Lung microvascular endothelial cell (primary cell): ENCODE data around the gene IGFALS. TPM values are rescaled to one million over a fixed set of nuclear protein-coding genes. Genes with fewer than 3 reads are reported as not detected.
A peak's percentile ranks its signal among the peaks of the same experiment; 100 is the strongest.

Experiments
- DNase-seq, 2 donors: peaks; one replicate each; pipeline versions ENCODE4 v3.0.0 to v3.0.0-alpha.2; 2010; ENCODE audit warnings: low read depth in 2 of 2
- total RNA-seq: library from RNA; depleted of rRNA; stranded (reverse); fragments of >200 nt; gene quantifications from 2 replicates; pipeline ENCODE4 v1.2.1, GENCODE V29; 2014

Gene IGFALS
- total RNA-seq, 1 donor from 2014 or later: not detected

DNA sequence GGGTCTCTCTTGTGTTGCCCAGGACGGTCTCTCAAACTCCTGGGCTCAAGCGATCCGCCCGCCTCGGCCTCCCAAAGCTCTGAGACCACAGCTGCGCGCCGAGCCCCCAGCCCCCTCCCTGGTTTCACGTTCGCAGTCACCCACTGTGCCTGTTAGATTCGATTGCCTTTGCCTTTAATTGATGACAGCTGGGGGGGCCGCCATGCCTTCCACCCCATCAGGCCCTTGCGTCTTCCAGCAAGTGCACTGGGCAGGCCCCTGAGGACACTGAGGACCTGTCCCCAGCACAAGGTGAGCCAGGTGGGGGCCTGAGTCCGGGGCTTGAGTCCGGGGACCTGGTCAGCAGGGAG is 3.3 kb downstream of the IGFALS start:
- DNase-seq: no peak

GRCh38 chr16:1789643-1790045 is 3.9 kb downstream of the IGFALS start:
- no peak for DNase-seq

- DNase-seq: no peak
These were observed 4.8 kb downstream of the IGFALS start for GRCh38 chr16:1788708-1789100.

DNA sequence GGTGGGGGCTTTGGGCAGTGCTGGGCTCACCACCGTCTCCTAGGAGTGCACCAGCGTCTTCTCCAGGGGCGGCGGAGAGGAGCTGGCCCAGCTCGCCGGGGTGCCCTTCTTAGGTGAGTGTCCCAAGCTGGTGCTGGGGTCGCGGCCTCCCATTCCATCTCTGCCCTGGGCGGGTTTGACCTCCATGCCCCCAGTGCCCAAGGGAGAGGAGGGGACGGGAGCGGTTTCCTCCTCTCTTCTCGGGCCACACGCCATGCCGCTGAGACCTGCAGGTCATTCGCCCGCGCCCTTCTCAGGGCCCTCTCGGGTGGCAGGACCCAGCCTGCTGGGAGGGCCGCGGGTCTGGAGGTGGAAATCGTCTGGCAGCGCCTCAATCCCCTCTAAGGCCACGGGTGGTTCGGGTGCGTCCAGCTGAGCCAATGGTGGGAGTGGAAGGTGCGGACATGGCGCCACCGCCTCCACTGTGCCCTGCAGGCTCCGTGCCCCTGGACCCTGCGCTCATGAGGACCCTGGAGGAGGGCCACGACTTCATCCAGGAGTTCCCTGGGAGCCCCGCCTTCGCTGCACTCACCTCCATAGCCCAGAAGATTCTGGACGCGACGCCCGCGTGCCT is 5.3 kb downstream of the IGFALS start:
- DNase-seq: no peak

- no peak for DNase-seq
These were observed 6.0 kb downstream of the IGFALS start for GRCh38 chr16:1787322-1788094.

GRCh38 chr16:1787056-1787321 is 6.5 kb downstream of the IGFALS start:
- no peak for DNase-seq

DNA sequence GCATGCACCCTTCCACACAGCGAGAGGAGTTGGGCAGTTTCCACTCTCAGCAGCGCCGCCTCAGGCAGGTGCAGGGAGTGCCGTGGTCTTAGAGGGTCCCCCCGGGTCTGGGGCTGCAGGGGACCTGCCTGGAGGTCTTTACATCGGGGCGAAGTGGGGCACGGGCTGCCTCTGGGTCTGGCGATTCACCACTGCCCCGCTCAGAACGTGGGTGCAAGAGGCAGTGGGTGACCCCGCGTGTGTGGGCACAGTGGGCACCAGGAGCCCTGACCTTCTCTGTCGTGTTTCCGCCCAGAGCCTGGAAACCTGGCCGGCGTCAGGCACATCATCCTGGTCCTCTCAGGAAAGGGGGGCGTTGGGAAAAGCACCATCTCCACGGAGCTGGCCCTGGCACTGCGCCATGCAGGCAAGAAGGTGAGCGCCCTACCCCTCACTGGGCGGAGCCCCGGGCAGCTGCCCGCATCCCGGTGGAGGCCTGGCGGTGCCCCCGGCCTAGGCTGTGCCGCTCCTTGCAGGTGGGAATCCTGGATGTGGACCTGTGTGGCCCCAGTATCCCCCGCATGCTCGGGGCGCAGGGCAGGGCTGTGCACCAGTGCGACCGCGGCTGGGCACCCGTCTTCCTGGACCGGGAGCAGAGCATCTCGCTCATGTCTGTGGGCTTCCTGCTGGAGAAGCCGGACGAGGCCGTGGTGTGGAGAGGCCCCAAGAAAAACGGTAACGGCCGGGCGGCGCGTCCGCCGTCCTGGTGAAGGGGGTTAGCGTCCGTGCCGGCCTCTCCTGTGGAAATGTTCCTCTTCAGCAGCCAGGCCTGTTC is 7.1 kb downstream of the IGFALS start:
- DNase-seq: no peak

DNA sequence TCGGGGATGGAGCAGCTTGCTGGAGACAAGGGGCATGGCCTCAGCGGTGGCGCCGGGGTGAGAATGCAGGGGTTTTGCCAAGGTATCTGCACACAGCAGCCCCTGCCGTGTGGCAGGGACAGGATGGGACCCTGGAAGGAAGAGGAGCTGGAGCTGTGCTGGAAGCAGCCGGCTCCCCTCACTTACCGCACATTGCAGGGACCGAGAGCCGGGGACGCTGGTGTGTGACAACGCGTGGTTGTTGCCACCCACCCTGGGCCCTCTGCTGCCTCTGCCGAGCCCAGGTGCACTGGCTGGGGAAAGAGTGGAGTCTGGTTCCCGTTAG is 7.7 kb downstream of the IGFALS start:
- DNase-seq: no peak

- no peak for DNase-seq
These were observed 8.3 kb downstream of the IGFALS start for GRCh38 chr16:1784977-1785845.

GRCh38 chr16:1782408-1783264 is 10.9 kb downstream of the IGFALS start, which contains the start of the genes NUBP2 and SPSB3:
NUBP2 (plus strand) TSS chr16:1782960; CDS start chr16:1783021, 61 bp downstream.
SPSB3 (minus strand) TSS chr16:1782571; CDS start chr16:1781483, 1,088 bp downstream.
- DNase-seq: peak; percentile 100

DNA sequence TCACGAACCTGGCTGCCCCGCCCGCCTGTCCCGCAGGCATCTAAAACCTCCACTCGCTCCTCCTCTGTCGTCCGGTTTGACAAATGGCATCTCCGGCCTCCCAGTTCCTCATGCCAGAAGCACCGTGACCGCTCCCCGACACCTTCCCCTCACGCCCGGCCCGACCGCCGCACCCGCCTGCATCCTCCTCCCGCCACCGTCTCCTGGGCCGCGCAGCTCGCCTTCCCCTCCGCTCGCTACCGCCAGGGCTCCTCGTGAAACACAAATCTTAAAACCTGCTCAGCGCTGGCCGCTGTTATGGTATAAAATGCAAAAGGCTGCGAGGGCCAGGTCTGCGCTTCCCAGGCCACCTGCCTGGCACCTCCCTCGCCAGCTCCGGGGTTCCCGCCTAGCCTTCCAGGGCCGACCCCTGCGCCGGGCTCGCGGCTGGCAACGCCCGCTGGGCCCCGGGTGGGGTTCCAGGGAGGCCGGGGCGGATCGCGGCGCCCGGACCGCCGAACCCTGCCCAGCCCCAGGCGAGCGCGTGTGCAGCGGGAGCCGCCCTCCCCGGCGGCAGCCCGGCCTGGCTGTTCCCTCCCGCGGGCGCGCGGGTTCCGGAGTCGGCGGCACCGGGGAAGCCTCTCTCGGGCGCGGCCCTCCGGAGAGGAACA is 11.6 kb downstream of the IGFALS start:
- peak; percentile 35 for DNase-seq

DNA sequence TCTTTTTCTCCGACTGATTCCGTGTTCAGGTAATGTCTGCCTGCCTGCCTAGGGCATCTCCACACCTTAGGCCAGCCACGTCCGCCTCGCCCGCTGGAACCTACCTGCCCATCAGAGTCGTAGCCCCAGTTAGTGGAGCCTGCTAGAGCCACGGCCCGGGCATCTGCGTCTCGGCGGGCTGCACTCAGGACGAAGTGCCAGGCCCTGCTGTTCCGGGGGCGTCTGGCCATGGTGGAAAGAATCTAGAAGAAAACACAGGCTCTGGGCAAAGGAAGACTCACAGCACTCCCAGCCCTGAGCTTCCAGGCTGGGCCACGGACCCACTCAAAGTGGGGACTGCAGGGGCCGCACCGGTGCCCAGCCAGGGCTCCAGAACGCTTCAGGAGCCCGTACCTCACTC is 12.3 kb downstream of the IGFALS start:
- no peak for DNase-seq

DNA sequence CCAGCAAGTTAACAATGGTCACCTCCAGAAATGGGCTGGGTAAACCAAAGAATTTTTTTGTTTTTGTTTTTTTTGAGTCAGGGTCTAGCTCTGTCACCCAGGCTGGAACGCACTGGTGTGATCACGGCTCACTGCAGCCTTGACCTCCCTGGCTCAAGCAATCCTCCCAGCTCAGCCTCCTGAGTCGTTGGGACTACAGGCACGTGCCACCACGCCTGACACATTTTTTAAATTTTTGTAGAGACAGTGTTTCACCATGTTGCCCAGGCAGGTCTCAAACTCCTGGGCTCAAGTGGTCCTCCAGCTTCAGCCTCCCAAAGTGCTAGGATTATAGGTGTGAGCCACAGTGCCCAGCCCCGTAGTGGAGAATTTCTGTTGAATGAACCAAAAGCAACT is 12.8 kb downstream of the IGFALS start:
- no peak for DNase-seq

- no peak for DNase-seq
These were observed 13.5 kb downstream of the IGFALS start for GRCh38 chr16:1779741-1780676.

DNA sequence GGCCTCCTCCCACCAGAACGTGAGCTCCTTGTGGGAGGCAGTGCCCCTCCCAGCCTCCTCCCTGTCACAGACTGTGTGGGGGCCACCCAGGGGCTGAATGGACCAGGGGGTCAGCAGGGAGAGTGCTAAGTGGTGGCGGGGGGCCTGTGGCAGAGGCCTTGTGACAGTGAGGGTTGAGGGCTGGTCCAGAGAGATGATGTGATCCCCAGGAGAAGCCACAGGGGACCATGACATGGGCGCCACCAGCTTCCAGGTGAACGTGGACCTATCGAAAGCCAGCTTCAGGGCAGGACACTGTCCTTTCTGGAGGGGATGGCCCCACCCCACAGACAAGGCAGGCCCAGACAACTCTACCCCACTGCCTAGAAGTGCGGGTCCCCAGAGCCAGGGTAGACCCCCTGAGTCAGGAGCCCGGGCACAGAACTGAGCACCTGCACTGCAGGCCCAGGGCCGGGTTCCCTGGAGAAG is 14.2 kb downstream of the IGFALS start:
- no peak for DNase-seq

- no peak for DNase-seq
These were observed 15.0 kb downstream of the IGFALS start for GRCh38 chr16:1778200-1779179.

DNA sequence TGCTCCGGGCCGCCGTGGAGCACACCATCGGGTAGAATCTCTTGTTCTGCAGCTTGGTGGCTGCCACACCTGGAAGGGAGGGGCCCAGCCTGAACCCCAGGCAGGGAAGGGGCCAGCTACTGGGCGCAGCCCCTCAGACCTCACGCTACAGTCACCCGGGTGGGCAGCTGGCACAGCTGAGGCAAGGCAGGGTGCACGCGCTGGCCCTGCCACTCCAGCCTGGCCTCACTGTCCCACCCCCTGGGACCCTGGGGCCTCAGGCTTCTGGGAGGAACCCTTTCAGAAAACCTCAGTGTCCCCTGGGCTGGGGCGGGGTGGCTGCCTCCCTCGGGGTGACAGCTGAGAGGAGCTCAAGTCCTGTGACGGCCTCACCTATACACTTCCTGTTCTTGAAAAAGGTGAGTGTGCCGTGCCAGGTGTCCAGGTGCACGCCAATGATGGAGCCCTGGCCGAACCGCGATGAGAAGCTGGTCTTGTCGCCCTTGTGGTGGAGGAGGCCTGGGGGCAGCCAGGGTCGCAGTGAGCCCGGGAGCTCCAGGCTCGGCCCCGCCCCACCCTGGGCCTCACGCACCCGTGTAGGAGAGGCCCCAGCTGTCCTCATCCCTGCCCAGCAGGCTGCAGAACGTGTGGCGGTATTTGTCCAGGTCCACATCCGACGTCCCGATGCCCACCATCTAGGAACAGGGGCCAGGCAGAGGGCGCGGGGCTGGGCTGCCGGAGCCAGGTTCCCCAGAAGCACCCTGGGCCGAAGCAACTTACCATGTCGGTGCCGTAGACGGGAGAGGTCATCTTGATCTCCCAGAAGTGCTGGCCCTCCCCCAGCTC is 15.9 kb downstream of the IGFALS start:
- DNase-seq: no peak
